Mesodermal cell (in vitro differentiated cells): ENCODE measurements around the gene DCUN1D2.
"Not testable (repeated sequence)": the region's sequence is repeated elsewhere in the genome, so short reads cannot be mapped to it uniquely, and the experiment has no call there.

ENCODE experiments used
- H3K27ac ChIP-seq: 2 replicates; pipeline ENCODE4 v1.7.0; 2013; ENCODE audit warnings: mild to moderate bottlenecking, low read depth, low read length, moderate library complexity; ENCODE audit not compliant: severe bottlenecking
- H3K36me3 ChIP-seq: 2 replicates; pipeline ENCODE4 v1.7.1; 2013; ENCODE audit warnings: mild to moderate bottlenecking, low read length, moderate library complexity; ENCODE audit not compliant: control insufficient read depth, insufficient read depth
- H3K4me1 ChIP-seq: one replicate; pipeline ENCODE4 v1.7.1; 2013; ENCODE audit warnings: mild to moderate bottlenecking, low read length; ENCODE audit not compliant: insufficient read depth, control insufficient read depth, poor library complexity, severe bottlenecking
- H3K4me3 ChIP-seq: 2 replicates; pipeline ENCODE4 v1.7.0; 2013; ENCODE audit warnings: low read length, control low read depth, mild to moderate bottlenecking; ENCODE audit not compliant: insufficient read depth, poor library complexity, severe bottlenecking; ENCODE audit errors: extremely low read depth
- H3K9me3 ChIP-seq: 2 replicates; pipeline ENCODE4 v1.7.1; 2013; ENCODE audit warnings: mild to moderate bottlenecking, low read length, moderate library complexity; ENCODE audit not compliant: control insufficient read depth
- WGBS, 2 experiments: methylation state at CpG; one replicate each; pipeline ENCODE4 v1.1.5; 2013; ENCODE audit warnings: missing lambda C conversion rate in 2 of 2; ENCODE audit not compliant: insufficient coverage in 2 of 2; 5-methylcytosine and 5-hydroxymethylcytosine counted together

Gene DCUN1D2

DNA sequence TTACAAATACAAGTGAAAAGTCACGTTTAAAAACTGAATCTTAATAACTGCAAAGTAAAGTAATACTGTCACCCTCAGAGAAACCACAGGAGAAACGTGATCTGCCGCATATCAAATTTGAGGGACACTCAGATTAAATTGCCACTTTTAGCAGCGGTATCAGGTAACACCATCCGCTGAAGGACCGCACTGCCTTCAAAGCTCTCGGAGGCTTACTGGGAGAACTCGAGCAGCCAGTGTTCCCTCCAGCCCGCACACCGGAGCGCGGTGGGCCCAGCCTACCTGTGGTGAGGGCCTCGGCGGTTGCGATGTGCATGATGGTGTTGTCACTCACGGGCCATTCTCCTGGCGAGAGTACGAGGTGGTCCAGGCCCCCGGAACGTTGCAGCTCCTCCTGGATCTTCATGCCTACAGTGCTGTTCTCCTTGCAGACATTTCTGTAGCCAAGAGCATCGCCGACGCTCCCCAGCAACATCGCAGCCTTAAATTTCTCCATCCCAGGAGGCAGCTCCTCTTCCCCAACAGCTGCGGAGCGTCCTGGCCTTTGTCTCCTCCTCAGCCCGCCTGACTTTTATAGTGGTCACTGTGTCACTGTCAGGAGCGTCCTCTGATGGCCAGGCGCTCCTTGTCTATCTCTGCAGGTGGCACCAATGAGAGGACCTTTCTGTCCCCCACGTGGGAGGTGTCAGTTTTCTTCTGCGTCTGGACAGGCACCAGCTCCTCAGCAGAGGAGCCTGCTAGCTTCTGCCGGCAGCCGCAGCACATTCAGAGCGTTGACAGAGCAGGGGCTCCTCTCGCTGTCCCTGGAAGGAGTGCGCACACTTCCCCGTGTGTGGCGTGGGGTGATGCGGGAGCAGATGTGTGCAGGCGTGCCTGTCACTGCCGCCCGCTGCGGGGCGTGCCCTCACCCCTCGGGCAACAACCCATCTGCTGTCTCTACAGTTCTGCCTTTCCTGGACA, 37.3 kb downstream of the DCUN1D2 start, which contains the start of gene ADPRHL1:
Gene ADPRHL1, minus strand, starts transcription at position 547 of the 960 bp plus-strand sequence. Its CDS starts 51 bp downstream, at position 496.
- 91 to 93% methylated on average over 41 to 45 of the region's 45 CpGs for WGBS, 2 experiments

DNA sequence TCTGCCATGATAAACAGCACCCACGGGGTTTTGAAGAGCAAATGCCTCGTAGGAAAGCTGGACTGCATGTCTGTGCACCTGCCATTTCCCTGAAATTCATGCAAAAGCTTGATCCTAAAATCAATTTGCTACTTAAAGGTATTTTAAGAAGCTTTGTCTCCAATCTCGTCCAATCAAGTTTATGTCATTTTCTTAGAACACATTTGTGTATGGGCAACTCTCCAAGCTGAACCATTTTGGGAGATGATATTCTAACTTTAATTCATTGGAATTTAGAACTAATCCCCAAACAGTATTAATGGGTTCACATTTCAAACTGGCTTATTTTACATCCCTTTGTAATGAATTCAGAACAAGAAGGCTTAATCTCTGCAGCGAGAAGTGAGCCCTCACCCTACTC, 38.0 kb downstream of the DCUN1D2 start:
- H3K9me3 ChIP-seq: no peaks in the 10 kb centered on the region
- H3K27ac ChIP-seq: no peak overlapping the region
- no peak overlapping the region for H3K4me3 ChIP-seq
- WGBS, 2 experiments: 93 to 100% methylated on average over 2 to 3 of the region's 4 CpGs
- peaks cover 47% of the 10 kb centered on the region for H3K36me3 ChIP-seq
- no peaks in the 10 kb centered on the region for H3K4me1 ChIP-seq

More for the DNA sequence above, 37.3 kb downstream of the DCUN1D2 start, which contains the start of gene ADPRHL1:
- Histone ChIP-seq H3K27ac (no peak within 1 kb of the TSS), H3K36me3 (peaks cover 52% of the 10 kb centered on the region), H3K4me1 (no peaks in the 10 kb centered on the region), H3K4me3 (no peak within 1 kb of the TSS), H3K9me3 (no peaks in the 10 kb centered on the region)

DNA sequence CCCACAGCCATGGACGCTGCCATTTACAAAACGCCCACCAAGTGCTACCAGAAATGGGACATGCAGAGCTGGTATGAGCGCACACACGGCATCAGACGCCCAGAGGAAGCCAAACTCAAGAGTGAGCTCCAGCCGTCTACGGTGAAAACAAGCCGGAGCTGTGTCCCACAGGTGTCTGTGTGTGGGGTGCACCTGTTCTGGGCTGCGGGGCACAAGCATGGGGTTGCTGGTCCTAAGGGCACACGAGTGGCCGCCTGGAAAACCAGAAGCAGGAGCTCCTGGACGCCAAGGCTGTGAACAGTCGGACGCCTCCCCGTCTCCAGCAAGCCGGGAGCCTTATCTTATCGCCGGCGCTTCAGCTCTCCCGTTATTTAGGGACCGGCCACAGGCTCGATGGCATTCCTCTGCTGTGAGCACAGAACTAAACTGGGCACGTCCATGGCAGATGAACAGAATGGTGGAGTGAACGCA, 38.5 kb downstream of the DCUN1D2 start:
- no peak overlapping the region for H3K27ac ChIP-seq
- H3K36me3 ChIP-seq: peaks cover 46% of the 10 kb centered on the region
- H3K4me1 ChIP-seq: no peaks in the 10 kb centered on the region
- no peaks in the 10 kb centered on the region for H3K9me3 ChIP-seq
- WGBS, 2 experiments: 94 to 95% methylated on average over 23 to 24 of the region's 24 CpGs
- H3K4me3 ChIP-seq: no peak overlapping the region

DNA sequence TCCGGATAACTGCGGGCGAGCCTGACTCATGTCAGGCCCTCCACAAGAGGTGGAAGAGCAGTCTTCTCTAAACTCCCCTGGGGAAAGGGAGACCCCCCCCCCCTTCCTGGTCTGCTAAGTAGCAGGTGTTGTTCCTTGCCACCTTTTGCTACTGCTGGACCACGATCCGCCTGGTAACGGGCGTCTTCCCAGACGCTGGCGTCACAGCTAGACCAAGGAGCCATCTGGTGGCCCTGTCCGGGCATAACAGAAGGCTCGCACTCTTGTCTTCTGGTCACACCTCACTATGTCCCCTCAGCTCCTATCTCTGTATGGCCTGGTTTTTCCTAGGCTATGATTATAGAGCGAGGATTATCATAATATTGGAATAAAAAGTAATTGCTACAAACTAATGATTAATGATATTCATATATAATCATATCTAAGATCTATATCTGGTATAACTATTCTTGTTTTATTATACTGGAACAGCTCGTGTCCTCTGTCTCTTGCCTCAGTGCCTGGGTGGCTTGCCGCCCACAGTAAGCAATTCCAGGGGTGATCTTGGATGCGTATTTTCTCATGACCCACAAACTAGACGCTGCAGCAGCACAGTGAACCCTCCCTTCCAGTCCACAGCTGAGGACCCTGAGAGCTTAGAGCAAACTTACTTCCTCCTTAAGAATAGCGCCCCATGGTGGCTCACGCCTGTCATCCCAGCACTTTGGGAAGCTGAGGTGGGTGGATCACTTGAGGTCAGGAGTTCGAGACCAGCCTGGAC, 39.5 kb downstream of the DCUN1D2 start:
- peaks cover 36% of the 10 kb centered on the region for H3K36me3 ChIP-seq
- WGBS, 2 experiments: 80% methylated on average over 1 to 7 of the region's 19 CpGs
- H3K4me3 ChIP-seq, H3K9me3 ChIP-seq, H3K27ac ChIP-seq, H3K4me1 ChIP-seq: not testable (repeated sequence)

DNA sequence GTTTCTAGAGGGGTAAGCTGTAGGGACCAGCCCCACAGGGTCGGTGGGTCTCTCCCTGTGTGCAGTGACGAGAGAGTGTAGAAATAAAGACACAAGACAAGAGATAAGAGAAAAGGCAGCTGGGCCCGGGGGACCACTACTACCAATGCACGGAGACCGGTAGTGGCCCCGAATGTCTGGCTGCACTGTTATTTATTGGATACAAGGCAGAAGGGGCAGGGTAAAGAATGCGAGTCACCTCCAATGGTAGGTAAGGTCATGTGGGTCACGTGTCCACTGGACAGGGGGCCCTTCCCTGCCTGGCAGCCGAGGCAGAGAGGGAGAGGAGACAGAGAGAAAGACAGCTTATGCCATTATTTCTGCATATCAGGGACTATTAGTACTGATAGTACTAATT, 40.2 kb downstream of the DCUN1D2 start:
- not testable (repeated sequence) for H3K27ac ChIP-seq, H3K4me3 ChIP-seq, H3K9me3 ChIP-seq, H3K4me1 ChIP-seq
- H3K36me3 ChIP-seq: peaks cover 30% of the 10 kb centered on the region
- 93 to 94% methylated on average over 5 to 6 of the region's 9 CpGs for WGBS, 2 experiments

DNA sequence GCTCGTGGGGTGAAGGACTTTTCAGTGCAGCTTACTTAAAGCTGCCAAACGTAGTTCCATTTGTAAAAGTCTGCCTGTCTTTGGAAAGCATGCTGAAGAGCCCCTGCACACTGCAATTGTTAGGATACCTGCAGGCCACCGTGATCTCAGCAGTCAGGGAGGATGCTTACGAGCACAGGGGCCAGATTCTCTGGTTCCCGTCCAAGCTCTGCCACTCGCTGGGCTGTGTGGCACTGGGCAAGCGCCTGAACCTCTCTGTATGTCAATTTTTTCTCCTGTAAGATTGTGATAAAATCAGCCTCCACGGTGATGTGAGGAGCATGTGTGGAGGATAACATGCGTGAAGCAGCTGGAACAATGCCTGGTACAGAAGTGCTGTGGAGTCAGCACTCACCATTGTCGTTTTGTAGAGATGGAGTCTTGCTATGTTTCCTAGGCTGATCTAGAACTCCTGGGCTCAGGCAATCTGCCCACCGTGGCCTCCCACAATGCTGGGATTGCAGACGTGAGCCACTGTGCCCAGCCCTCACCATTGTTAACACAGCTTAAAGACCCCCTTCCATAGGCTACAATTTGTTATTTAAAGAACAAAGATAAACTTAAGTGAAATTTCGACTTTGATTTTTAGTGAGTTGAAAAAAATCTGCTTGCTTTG, 40.7 kb downstream of the DCUN1D2 start:
- H3K4me3 ChIP-seq: no peak overlapping the region
- peaks cover 26% of the 10 kb centered on the region for H3K36me3 ChIP-seq
- H3K27ac ChIP-seq: no peak overlapping the region
- no peaks in the 10 kb centered on the region for H3K9me3 ChIP-seq
- WGBS, 2 experiments: 91 to 94% methylated on average over 8 to 13 of the region's 13 CpGs
- H3K4me1 ChIP-seq: no peaks in the 10 kb centered on the region

DNA sequence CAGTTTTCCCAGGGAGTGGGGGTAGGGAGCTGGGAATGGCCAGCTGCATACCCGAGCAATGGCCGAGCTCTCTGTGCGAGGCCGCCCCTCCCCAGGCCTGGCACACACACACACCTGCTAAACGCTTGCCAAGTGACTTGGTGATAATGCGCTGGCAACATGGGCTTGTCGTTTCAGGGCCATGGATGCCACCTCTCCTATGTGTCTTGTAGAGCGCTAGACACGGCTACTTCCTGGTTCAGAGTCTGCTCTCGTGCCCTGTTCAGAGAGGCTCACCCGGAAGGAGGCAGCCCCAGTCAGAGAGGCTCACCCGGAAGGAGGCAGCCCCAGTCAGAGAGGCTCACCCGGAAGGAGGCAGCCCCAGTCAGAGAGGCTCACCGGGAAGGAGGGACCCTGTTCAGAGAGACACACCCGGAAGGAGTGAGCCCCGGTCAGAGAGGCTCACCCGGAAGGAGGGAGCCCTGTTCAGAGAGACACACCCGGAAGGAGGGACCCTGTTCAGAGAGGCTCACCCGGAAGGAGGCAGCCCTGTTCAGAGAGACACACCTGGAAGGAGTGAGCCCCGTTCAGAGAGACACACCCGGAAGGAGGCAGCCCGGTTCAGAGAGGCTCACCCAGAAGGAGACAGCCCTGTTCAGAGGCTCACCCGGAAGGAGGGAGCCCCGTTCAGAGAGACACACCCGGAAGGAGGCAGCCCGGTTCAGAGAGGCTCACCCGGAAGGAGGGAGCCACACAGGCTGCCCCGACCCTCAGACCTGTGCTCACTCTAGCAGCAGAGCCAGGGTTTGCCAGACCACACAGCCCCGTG, 41.4 kb downstream of the DCUN1D2 start:
- Histone ChIP-seq H3K9me3 (no peaks in the 10 kb centered on the region), H3K4me3 (no peak overlapping the region), H3K36me3 (peaks cover 20% of the 10 kb centered on the region), H3K27ac (no peak overlapping the region), H3K4me1 (no peaks in the 10 kb centered on the region)
- 92 to 95% methylated on average over 25 to 28 of the region's 29 CpGs for WGBS, 2 experiments

DNA sequence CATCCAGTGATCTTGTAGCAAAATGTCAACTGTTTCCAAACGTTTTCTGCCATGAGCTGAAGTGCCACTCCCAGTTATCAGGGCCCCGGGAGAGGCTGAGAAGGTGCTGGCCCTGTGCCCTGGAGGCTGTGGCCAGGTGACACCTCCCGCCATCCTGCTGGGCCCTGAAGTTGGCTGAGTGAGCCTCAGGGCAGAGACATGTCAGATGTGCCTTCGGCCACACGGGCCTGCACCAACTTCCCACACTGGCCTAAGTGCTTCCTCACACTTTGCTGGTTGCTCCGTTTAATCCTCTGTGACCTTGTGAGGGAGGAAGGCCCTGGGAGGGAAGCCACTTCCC, 42.0 kb downstream of the DCUN1D2 start:
- WGBS, 2 experiments: 74 to 76% methylated on average over 2 to 5 of the region's 6 CpGs
- H3K27ac ChIP-seq: no peak overlapping the region
- no peaks in the 10 kb centered on the region for H3K4me1 ChIP-seq
- no peaks in the 10 kb centered on the region for H3K9me3 ChIP-seq
- H3K4me3 ChIP-seq: no peak overlapping the region
- H3K36me3 ChIP-seq: peaks cover 19% of the 10 kb centered on the region

DNA sequence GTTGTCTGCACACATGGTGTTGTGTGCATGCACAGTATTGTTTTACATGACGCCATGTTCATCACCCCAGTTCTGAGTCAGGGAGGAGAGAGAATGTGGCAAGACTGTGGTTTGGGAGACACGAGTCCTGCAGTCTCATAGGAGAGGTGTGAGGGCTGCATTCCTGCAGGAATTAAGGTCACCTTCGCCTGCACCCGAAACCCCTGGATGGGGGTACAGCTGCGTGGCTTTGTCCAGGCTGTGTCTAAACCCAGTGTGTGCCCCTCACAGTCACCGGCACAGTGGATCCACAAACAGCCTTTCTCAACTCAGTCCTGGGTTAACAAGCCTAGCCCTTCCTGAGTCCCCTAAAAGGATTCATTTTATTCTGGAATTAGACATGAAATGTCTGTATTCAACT, 42.9 kb downstream of the DCUN1D2 start:
- no peak overlapping the region for H3K27ac ChIP-seq
- H3K4me1 ChIP-seq: no peaks in the 10 kb centered on the region
- WGBS, 2 experiments: 96 to 99% methylated on average over 5 to 6 of the region's 6 CpGs
- peaks cover 19% of the 10 kb centered on the region for H3K36me3 ChIP-seq
- H3K4me3 ChIP-seq: no peak overlapping the region
- H3K9me3 ChIP-seq: no peaks in the 10 kb centered on the region

DNA sequence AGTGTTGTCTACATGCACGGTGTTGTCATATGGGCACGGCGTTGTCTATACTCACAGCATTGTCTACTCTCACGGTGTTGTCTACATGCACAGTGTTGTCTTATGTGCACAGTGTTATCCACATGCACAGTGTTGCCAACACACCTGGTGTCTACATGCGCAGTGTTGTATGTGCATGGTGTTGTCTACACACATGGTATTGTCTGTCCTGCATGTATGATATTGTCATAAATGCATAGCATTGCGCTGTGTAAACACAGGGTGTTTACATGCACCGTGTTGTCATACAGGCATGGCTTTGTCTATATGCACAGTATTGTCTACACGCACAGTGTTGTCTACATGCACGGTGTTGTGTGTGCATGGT, 44.0 kb downstream of the DCUN1D2 start:
- Histone ChIP-seq H3K27ac (no peak overlapping the region), H3K36me3 (peaks cover 24% of the 10 kb centered on the region), H3K4me3 (no peak overlapping the region), H3K4me1 (no peaks in the 10 kb centered on the region), H3K9me3 (no peaks in the 10 kb centered on the region)
- WGBS, 2 experiments: 82% methylated on average over 7 of the region's 9 CpGs
